ENCODE measurements around the gene ERCC6L2. TPM values are rescaled to one million over a fixed set of nuclear protein-coding genes. Genes with fewer than 3 reads are reported as not detected.

The ERCC6L2 gene
- total and polyA plus RNA-seq, 2 donors from 2014 or later: 4.4 to 58.9 TPM

- H3K27me3 ChIP-seq (ENCODE audit: control insufficient read depth, insufficient read depth, low read length): no peaks in the 10 kb centered on the region
- peaks cover 2 to 34% (median 16%) of the 10 kb centered on the region in 3 donors for H3K36me3 ChIP-seq (ENCODE audit: control insufficient read depth in 2 of 3, insufficient read depth in 3 of 3, low read length in 3 of 3)
Observed at GRCh38 chr9:96009690-96010472, 134.4 kb downstream of the ERCC6L2 start.

GRCh38 chr9:96014078-96014477, 138.6 kb downstream of the ERCC6L2 start:
- FAIRE-seq: no peak

More at GRCh38 chr9:96009690-96010472, 134.4 kb downstream of the ERCC6L2 start:
- Histone ChIP-seq H3K4me1 (ENCODE audit: control insufficient read depth in 2 of 3, insufficient read depth in 2 of 3, low read depth in 1 of 3, low read length in 3 of 3) (no peaks in the 10 kb centered on the region), H3K9me3 (ENCODE audit: control insufficient read depth in 2 of 3, insufficient read depth in 1 of 3, low read length in 3 of 3) (no peaks in the 10 kb centered on the region), H3K9ac (ENCODE audit: low read length in 3 of 3) (no peak overlapping the region), H3K4me3 (ENCODE audit: low read length in 3 of 3) (no peak overlapping the region), H3K27ac (ENCODE audit: low read depth in 2 of 2, low read length in 2 of 2) (no peak overlapping the region)
- TF ChIP-seq CTCF (IDR thresholded peaks at IDR 0.05; ENCODE audit: borderline replicate concordance, extremely low read depth, insufficient read depth): no peak
- DNase-seq (no peak), FAIRE-seq (no peak)
- intact Hi-C loops (cut with DNase I): no loop called here

GRCh38 chr9:96015876-96016686, 140.6 kb downstream of the ERCC6L2 start:
- peaks cover 2 to 17% (median 6%) of the 10 kb centered on the region in 3 donors for H3K36me3 ChIP-seq (ENCODE audit: control insufficient read depth in 2 of 3, insufficient read depth in 3 of 3, low read length in 3 of 3)
- FAIRE-seq (no peak), DNase-seq (no peak)
- H3K9ac ChIP-seq (ENCODE audit: low read length in 3 of 3): no peak overlapping the region
- TF ChIP-seq CTCF (IDR thresholded peaks at IDR 0.05; ENCODE audit: borderline replicate concordance, extremely low read depth, insufficient read depth): no peak
- no peaks in the 10 kb centered on the region for H3K27me3 ChIP-seq (ENCODE audit: control insufficient read depth, insufficient read depth, low read length)
- H3K27ac ChIP-seq (ENCODE audit: low read depth in 2 of 2, low read length in 2 of 2): no peak overlapping the region
- no peak overlapping the region for H3K4me3 ChIP-seq (ENCODE audit: low read length in 3 of 3)
- H3K9me3 ChIP-seq (ENCODE audit: control insufficient read depth in 2 of 3, insufficient read depth in 1 of 3, low read length in 3 of 3): no peaks in the 10 kb centered on the region
- H3K4me1 ChIP-seq (ENCODE audit: control insufficient read depth in 2 of 3, insufficient read depth in 2 of 3, low read depth in 1 of 3, low read length in 3 of 3): peaks cover 0 to 6% (median 0%) of the 10 kb centered on the region in 3 donors
- intact Hi-C loops (cut with DNase I): no loop called here

More at GRCh38 chr9:96014078-96014477, 138.6 kb downstream of the ERCC6L2 start:
- Histone ChIP-seq H3K27me3 (ENCODE audit: control insufficient read depth, insufficient read depth, low read length) (no peaks in the 10 kb centered on the region), H3K36me3 (ENCODE audit: control insufficient read depth in 2 of 3, insufficient read depth in 3 of 3, low read length in 3 of 3) (peaks cover 2 to 24% (median 13%) of the 10 kb centered on the region in 3 donors), H3K27ac (ENCODE audit: low read depth in 2 of 2, low read length in 2 of 2) (no peak overlapping the region), H3K4me1 (ENCODE audit: control insufficient read depth in 2 of 3, insufficient read depth in 2 of 3, low read depth in 1 of 3, low read length in 3 of 3) (no peaks in the 10 kb centered on the region), H3K9me3 (ENCODE audit: control insufficient read depth in 2 of 3, insufficient read depth in 1 of 3, low read length in 3 of 3) (no peaks in the 10 kb centered on the region), H3K4me3 (ENCODE audit: low read length in 3 of 3) (no peak overlapping the region), H3K9ac (ENCODE audit: low read length in 3 of 3) (no peak overlapping the region)
- DNase-seq: no peak
- intact Hi-C loops (cut with DNase I): no loop called here
- TF ChIP-seq CTCF (IDR thresholded peaks at IDR 0.05; ENCODE audit: borderline replicate concordance, extremely low read depth, insufficient read depth): no peak
